Measurements from ENCODE around the gene ING4.

DNA sequence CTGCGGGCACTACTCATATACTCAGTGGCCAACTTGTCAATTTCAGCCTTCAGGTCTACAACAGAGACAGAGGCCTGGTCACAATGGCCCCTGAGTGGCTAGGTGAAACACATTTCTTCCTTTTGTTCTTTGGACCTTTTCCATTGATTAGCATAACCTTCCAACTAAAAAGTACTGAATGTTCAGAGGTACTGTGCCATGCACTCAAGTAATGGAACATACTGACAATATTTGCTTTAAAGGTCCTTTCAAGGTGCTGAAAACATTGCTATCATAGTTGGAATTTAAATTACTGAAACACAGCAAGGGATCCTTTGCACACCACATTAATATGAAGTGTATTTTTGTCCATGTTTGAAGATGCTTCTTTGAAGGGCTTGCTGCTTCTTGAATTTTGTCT, 9.6 kb downstream of the ING4 start:
- TF ChIP-seq, protein P1, sequence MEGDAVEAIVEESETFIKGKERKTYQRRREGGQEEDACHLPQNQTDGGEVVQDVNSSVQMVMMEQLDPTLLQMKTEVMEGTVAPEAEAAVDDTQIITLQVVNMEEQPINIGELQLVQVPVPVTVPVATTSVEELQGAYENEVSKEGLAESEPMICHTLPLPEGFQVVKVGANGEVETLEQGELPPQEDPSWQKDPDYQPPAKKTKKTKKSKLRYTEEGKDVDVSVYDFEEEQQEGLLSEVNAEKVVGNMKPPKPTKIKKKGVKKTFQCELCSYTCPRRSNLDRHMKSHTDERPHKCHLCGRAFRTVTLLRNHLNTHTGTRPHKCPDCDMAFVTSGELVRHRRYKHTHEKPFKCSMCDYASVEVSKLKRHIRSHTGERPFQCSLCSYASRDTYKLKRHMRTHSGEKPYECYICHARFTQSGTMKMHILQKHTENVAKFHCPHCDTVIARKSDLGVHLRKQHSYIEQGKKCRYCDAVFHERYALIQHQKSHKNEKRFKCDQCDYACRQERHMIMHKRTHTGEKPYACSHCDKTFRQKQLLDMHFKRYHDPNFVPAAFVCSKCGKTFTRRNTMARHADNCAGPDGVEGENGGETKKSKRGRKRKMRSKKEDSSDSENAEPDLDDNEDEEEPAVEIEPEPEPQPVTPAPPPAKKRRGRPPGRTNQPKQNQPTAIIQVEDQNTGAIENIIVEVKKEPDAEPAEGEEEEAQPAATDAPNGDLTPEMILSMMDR (IDR thresholded peaks at IDR 0.05), result no peak
- TF ChIP-seq POLR2AphosphoS5 (IDR thresholded peaks at IDR 0.05) (no peak), POLR2A (IDR thresholded peaks at IDR 0.05) (no peak)
